Stimulated activated CD4-positive, alpha-beta T cell treated with anti-CD3 and anti-CD28 coated beads, Interleukin-4, amount 100 ng/mL, for 1 hour (primary cell): ENCODE results near the gene ENOPH1.
A peak's percentile ranks its signal among the peaks of the same experiment; 100 is the strongest.
"Not testable (repeated sequence)": the region's sequence is repeated elsewhere in the genome, so short reads cannot be mapped to it uniquely, and the experiment has no call there.

Source experiments
- DNase-seq: peaks from one replicate; pipeline ENCODE4 v3.0.0-alpha.2; 2020

The ENOPH1 gene

DNA sequence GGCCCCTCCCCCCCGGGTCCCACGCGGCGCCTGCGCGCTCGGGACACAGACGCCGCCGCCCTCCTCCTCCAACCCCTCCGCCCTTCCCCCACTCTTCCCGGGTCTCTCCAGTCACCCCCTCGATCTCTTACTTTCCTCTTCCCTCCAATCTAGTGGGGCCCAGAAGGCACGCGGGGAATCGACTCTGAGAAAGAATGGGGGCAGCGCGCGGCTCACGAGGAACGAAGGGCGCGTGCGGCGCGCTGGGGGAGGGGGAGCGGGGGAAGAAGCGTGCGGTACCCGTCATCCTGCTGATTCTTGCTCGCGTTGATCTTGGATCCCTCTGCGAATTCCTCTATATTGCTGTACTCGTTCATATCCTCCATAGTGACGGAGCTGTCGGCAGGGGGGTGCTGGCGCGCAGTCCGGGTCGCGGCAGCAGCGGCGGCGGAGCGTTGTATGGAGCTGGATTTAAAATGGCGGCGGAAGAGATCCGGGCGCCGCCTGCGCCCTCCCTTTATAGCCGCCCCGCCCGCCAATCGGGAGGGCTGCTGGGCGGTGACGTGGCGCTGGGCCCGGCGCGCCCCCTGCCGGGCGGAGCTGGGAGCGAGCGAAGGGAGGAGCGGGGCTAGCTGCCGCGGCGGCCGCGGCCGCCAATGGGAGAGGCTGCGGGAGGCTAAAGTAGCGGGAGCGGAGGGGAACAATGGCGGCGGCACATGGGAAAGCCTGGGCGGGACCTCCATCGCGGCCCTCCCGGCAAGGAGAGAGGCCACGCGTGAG lies 1.2 kb upstream of the ENOPH1 start:
- DNase-seq = peak; percentile 94

DNA sequence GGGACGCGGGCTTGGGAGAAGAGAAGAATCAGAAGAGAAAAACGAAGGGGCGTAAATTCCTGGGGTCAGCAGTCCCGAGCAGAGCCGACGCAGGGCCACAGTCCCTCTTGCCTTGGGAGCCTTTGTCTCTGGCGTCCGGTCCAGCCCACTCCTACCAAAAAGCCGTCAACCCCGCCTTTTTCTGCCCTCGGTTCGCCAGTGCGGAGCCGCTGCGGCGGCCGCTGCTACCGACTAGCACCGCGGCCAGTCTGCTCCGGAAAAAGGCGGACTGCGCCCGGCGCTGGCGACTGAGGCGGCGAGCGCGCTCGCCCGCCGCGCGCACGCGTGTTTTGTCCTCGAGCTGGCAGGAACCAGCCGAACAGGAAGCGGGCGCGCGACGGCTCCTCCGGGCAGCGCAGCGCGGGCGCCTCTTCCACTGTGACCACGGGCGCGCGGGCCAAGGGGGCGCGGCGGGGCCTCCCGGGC lies 630 bp upstream of the ENOPH1 start:
- no peak for DNase-seq

DNA sequence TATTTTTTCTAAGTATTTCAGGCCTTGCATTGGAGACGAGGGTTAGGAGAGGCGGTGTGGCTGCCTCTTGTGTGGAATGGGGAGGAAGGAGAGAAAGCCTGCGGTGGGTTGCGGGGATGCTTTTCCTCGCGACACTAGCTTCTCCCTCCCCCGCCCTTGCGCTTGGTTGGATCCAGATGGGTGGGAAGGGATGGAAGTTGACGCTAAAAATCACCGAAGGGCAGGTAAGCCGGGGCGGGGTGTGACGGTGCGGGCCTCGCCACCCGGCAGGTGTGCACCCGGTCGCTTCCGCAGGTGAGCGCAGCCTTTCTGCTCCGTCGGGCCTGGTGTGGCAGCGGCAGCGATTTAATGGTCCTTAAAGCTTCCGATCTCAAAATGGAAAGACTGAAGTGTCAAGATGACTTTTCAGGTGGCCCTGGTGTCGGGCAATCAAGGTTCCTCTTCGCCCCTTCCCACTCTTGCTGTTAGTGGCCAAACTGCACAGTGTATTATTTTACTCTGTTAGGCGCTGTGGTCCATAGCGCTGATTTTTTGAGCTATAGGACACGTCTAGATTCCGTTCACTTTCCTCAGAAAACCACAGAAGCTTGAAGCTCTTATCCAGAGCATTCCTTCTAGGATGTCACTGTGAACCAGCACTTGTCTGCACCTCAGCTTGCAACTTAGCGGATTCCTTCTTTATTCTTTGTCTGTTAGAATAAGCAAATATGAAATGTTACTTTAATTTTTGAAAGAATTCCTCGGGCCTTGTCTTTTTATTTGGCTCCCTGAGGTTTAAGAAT lies 765 bp downstream of the ENOPH1 start:
- DNase-seq = peak; percentile 45

DNA sequence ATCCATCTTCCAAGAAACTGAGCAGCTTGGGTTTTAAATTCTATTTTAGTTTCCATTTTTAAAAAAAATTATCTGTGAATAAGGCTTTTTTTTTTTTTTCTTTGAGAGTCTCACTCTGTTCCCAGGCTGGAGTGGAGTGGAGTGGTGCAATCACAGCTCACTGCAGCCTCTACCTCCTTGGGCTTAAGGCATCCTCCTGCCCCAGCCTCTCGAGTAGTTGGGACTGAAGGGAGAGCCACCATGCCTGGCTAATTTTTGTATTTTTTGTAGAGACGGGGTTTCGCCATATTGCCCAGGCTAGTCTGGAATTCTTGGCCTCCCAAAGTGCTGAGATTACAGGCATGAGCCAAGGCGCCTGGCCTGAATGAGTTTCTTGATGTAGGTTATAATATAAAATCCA lies 1.4 kb downstream of the ENOPH1 start:
- DNase-seq = no peak

DNA sequence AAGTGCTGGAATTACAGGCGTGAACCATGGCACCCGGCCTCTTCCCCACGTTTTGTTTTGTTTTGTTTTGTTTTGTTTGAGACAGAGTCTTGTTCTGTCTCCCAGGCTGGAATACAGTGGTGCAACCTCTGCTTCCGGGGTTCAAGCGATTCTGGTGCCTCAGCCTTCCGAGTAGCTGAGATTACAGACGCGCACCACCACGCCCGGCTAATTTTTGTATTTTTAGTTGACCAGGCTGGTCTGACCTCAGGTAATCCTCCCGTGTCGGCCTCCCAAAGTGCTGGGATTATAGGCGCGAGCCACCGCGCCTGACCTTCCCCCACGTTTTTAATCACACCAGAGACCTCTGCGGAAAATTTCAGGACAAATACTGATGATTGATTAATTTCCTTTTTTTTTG lies 2.2 kb downstream of the ENOPH1 start:
- DNase-seq = no peak

DNA sequence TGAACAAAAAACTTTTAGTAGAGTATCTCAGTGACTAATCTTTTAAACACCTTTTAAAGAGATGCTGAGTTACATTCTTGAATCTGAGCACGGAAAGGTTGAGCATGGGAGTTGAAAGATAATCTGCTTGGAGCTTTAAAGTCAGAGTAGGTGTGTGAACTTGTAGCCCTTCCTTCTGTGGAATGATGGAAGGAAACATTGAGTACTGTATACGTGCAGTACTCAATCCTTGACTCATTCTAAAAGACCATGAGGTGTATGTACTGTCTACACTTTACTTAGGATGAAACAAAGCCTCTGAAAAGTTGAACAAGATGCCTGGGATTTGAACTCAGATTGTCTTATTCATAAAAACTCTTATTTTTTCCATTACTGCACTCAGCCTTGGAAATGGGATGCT lies 3.4 kb downstream of the ENOPH1 start:
- no peak for DNase-seq

DNA sequence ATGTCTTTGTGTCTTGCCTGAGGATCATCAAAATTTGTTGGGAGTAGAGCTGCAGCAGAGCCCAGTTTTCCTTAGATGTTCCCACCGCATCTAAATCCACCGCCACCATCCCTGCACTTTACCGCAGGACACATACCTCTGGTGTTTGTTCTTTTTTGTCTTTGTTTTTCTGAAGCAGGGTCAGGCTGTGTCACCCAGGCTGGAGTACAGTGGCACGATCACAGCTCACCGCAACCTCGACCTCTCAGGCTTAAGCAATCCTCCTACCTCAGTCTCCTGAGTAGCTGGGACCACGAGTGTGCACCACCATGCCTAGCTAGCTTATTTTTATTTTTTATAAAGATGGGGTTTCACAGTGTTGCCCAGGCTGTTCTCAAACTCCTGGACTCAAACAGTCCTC lies 4.6 kb downstream of the ENOPH1 start:
- no peak for DNase-seq

DNA sequence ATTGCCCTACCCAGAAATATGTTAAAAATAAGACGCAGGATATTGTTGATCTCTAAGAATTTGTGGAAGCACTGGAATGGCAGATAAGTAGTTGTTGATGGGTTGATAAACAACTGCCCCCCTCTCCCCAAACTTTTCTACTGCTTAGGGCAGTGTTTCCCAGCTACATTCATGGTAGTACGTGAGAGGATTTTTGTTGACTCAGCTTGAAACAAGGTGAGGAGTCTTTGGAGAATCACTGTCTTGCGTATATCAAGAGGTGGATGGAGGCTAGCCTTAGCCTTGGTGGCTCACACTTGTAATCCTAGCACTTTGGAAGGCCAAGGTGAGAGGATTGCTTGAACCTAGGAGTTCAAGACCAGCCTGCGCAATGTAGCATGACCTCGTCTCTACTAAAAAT lies 5.7 kb downstream of the ENOPH1 start:
- no peak for DNase-seq

DNA sequence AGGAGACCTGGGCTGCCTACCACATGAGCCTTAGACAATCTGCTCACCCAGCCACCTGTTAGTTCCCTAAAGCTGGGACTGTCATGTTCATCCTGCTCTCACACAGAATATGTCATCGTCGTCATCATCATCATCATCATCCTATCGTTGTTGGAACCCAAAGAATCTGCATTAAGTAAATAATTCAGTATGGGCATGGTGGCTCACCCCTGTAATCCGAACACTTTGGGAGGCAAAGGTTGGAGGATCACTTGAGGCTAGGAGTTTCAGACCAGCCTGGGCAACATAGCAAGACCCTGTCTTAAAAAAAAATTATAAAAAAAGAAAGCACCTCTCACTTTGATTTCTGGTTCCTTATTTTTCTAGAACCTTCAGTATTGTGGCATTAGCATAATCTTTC lies 6.4 kb downstream of the ENOPH1 start:
- DNase-seq = no peak

DNA sequence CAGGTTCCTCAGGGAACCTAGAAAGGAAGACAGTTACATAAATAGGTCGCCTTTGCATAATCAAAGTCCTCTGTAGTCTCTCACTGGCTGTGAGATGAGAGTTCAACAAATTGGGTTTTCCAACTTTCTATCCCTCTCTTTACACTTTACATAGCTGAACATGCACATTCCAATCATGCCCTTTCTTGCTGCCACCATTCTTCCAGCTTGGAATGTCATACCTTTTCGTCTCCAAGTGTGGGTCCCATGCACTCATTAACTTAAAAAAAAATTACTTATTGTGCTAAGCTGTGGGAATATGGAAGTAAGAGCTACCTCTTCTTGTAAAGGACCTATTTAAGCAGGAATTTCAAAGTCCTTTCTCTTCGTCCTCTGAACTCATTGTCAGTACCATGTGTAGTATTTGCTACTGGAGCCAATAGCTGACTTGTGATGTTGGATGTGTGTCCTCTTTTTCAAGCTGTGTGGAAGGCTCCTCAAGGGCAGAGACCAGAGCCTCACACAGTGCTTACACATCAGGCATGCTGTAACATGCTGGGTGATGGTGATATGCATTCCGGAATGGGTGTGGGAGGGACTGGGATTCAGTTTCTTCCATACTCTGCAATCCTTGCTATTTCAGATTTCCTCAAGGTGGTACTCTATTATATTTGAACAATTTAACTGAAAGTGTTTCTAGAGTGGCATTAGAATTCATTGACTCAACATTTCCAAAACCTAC lies 7.1 kb downstream of the ENOPH1 start:
- no peak for DNase-seq

DNA sequence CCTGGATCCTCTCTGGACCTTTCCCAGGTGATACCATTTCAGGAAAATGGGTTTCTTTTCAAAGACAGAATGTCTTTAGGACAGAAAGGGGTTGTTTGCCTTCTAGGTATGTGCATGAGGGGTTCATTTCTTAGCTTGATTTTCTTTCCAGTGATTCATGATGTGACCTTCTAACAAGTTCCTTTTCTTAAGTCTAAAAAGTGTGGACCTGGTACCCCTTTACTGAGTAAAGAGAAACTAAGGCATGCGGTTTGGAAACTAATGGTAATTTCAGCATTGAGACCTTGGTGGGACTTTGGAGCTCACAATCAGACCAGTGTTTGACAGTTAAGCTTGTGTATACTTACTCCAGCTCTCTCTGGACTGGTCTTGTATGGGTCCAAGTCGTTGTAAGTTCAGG lies 8.7 kb downstream of the ENOPH1 start:
- no peak for DNase-seq

DNA sequence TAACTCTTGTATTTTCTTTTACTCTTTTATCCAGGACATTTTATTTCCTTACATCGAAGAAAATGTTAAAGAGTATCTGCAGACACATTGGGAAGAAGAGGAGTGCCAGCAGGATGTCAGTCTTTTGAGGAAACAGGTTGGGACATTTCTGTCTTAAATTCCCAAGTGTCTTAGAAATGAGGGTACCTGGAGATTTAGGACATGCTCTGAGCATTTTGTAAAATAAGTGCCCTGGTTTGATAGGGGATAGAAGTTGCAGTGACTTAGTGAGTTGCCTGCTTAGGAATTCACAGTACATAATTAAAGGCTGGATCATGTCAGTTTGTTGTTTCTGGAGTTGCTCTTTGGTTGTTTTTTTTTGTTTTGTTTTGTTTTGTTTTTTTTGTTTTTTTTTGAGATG lies 17.5 kb downstream of the ENOPH1 start:
- DNase-seq = no peak

DNA sequence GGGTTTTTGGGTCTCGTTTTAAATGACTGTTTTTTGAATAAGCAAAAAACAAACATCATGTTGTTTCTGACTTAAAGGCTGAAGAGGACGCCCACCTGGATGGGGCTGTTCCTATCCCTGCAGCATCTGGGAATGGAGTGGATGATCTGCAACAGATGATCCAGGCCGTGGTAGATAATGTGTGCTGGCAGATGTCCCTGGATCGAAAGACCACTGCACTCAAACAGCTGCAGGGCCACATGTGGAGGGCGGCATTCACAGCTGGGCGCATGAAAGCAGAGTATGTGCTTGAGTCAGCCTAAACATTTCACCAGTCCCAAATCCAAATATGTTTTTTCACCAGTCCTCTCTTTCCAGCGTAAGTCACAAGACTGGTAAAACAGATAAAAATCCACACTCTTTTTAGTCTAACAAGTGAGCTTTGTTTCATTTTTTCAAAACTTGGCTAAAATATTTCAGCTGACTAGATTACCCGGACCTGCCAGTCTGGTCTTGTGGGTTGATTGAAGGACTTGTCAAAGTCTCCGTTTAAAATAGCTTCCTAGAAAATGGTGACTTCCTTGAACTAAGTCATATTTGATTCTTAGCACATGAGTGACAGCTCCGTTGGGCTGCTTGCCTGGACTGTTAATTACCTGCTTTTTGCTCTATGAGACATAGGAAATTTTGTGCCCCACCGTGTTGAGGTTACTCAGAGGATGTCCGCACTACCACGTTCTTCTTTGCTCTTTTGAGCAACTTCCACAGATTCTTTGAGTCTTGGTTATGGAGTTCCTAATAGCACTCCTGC lies 20.8 kb downstream of the ENOPH1 start:
- DNase-seq = no peak

DNA sequence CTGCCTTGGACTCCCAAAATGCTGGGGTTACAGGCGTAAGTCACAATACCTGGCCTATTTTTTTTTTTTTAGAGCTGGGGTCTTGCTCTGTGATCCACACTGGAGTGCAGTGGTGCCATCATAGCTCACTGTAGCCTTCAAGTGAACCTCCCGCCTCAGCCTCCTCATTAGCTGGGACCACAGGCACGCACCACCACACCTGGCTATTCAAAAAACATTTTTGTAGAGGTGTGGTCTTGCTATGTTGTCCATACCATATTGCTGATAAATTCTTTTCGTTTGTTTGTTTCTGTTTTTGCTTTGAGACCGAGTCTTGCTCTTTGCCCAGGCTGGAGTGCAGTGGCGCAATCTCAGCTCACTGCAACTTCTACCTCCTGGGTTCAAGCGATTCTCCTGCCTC lies 21.6 kb downstream of the ENOPH1 start:
- DNase-seq = no peak

DNA sequence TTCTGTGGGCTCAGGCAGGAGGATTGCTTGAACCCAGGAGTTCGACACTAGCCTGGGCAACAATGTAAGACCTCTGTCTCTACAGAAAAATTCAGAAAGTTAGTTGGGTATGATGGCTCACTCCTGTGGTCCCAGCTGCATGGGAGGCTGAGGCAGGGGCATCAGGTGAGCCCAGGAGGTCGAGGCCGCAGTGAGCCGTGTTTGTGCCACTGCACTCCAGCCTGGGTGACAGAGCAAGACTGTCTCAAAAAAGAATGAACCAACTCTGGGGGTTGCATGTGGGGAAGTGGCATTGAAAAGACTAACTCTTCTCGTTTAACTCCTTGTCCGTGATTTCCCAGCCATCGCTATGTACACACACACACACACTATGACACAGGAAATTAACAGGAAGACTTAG lies 26.9 kb downstream of the ENOPH1 start:
- DNase-seq = no peak

DNA sequence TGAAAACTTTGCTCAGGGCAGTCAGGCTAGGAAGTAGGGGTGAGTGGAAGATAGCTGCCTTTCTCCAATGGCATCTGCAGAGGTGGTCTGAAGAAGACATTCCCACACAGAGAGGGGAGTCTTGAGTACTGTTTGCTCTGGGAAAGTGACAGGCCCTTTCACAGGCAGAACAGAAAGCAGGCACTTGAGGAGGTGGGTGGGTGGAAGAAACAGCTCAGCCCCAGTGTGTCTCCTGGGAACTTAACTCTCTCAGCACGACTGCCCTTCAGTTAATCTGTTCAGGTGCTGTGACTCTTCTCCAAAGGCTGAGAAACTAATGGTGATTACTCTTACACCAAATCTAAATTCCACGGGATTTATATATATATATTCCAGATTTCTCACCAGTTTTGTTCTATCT lies 28.3 kb downstream of the ENOPH1 start:
- no peak for DNase-seq

DNA sequence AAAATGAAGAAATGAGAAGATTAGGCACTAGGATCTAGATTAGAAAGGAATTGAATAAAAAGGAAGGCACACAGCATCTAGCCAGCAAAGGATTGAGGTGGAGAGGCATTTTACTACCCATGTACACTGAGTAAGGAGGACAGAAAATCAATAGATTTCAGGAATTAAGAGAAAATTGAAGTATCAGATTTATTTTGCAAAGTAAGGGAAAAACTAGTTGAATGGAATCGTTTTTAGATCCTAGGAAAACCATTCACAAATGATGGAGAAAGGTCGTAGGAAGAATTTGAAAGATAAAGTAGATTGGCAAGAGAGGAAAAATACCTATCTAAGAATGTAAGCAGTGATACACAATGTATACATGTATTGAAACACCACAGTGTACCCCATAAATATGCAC lies 31.3 kb downstream of the ENOPH1 start:
- no peak for DNase-seq

DNA sequence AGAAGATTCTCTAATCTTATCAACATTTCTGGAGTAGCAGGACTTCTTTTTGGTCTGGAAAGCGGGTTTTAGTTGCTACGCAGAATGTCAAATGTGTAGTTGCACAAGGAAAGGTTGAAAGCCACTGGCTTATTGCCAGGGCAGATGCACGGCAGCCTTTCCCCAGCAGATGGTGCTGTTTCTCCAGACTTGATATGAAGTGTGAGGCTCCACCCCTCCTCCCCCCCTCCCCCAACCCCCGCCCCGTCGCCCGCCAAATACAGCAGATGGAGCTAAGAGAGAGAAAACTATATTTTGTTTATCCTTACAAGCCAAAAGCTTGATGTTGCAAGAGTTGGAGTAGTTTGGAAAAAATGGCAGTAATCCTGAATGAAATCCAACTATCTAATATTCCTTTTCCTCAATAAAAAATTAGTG lies 32.0 kb downstream of the ENOPH1 start:
- DNase-seq = peak; percentile 84

DNA sequence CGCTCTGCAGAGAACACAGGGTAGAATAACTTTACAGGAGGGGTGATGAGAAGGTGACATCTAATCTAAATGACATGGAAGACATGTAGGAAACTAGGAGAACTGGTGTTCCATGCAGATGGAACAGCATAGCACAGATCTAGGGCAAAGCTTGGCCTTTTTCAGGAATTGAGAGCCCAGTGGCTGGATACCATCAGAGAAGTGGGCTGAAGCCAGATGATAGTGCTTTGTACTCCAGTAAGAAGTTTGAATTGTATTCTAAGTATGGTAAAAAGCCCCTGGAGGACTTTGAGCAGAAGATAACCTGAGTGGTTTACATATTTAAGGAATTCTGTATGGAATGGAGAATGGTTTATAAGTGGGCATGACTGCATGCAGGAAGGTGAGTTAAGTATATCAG lies 32.8 kb downstream of the ENOPH1 start:
- DNase-seq = no peak

DNA sequence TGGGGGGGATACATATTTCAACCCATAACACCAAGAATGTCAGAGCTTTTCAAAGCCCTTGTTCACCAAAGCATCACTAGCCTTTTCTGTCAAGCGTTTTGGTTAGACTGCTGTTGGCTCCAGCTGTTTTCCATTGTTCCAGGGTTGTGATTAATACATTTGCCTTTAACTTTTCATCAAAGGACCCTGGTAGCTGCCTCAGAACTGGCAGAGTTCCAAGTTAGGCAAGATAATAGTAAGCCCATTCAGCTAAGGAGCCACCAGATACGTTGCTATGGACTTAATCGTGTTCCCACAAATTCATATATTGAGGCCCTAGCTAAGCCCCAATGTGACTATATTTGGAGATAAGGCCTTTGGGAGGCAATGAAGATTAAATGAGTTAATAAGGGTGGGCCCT lies 37.1 kb downstream of the ENOPH1 start:
- no peak for DNase-seq

DNA sequence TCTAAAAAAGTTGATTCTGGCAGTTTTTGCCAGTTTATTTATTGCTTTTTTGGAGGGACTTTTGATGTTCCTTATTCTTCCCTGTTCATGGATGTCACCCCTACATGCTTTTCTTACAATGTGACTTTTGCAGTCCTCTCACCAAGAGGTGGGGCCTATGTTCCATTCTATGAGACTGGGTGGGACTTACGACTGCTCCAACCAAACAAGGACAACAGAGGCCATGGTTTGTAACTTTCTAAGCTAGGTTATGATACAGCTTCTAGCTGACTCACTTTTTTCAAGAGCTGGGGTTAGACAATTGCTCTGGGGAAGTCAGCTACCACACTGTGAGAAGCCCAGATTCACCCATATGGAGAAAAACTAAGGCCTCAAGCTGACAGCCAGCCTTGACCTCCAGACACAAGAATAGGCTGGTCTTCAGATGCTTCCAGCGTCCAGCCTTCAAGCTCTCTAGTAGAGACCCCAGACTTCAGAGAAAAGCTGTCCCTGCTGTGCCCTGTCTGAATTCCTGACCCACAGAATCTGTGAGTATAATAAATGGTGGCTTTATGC lies 39.5 kb downstream of the ENOPH1 start:
- DNase-seq = no peak

DNA sequence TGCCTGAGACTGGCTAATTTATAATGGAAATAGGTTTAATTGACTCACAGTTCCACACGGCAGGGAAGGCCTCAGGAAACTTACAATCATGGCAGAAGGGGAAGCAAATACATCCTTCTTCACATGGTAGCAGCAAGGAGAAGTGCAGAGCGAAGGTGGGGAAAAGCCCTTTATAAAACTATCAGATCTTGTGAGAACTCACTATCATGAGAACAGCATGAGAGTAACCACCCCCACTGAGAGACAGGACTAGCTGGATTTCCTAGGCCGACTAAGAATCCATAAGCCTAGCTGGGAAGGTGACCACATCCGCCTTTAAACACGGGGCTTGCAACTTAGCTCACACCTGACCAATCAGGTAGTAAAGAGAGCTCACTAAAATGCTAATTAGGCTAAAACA lies 42.7 kb downstream of the ENOPH1 start:
- not testable (repeated sequence) for DNase-seq
